DOHH2 (cell line): ENCODE measurements around the gene PRRT1B.

ENCODE experiments used
- EZH2phosphoT487 ChIP-seq: fragments of 200-600 bp; sonication (generic); IDR thresholded peaks from 2 replicates; pipeline ENCODE4 v1.6.1; 2017; ENCODE audit warnings: borderline replicate concordance, mild to moderate bottlenecking, antibody characterized with exemption, low read length, moderate library complexity, mixed read lengths
- TF ChIP-seq, protein P1 (sequence below): fragments of 200-600 bp; sonication (generic); IDR thresholded peaks from one replicate; pipeline ENCODE4 v1.5.1; 2014; ENCODE audit warnings: antibody characterized with exemption, mild to moderate bottlenecking, low read depth, low read length; ENCODE audit not compliant: poor library complexity, severe bottlenecking

DNA sequence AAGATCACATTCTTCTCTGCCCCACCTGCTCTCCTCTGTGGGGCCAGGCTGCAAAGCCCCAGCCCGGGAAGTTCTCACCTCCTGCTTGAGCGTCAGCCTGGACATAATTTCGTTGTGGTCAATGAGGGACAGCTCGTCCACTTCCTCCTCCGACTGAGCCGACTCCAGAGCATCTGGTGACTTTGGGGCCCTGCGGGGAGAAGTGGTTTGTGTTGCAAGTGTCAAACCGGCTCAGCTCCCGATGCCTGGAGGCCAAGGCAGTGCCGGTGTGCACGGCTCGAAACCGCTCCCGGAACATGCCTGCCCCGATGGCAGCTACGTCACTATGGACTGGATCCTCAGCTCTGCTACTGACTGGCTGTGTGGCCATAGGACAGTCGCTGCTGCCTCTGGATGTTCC is 52.8 kb downstream of the PRRT1B start:
- TF ChIP-seq, protein P1, sequence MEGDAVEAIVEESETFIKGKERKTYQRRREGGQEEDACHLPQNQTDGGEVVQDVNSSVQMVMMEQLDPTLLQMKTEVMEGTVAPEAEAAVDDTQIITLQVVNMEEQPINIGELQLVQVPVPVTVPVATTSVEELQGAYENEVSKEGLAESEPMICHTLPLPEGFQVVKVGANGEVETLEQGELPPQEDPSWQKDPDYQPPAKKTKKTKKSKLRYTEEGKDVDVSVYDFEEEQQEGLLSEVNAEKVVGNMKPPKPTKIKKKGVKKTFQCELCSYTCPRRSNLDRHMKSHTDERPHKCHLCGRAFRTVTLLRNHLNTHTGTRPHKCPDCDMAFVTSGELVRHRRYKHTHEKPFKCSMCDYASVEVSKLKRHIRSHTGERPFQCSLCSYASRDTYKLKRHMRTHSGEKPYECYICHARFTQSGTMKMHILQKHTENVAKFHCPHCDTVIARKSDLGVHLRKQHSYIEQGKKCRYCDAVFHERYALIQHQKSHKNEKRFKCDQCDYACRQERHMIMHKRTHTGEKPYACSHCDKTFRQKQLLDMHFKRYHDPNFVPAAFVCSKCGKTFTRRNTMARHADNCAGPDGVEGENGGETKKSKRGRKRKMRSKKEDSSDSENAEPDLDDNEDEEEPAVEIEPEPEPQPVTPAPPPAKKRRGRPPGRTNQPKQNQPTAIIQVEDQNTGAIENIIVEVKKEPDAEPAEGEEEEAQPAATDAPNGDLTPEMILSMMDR: no peak
- no peak for TF ChIP-seq EZH2phosphoT487
